Activated CD4-positive, alpha-beta memory T cell treated with anti-CD3 and anti-CD28 coated beads, Interleukin-2, amount 10 ng/mL, durations not matched to agents 7 days and 5 days (primary cell): Measurements from ENCODE around the gene OTOP2. TPM values are rescaled to one million over a fixed set of nuclear protein-coding genes. Genes with fewer than 3 reads are reported as not detected.
"Not testable (repeated sequence)": the region's sequence is repeated elsewhere in the genome, so short reads cannot be mapped to it uniquely, and the experiment has no call there.

ENCODE experiments used
- CTCF ChIA-PET: fragments of 350-600 bp; sonication (Branson Sonifier 250); formaldehyde crosslinking; loops from one replicate; lab custom pipeline; 2021; ENCODE audit warnings: antibody characterized with exemption, inconsistent platforms; lab: Charles Lee
- POLR2A ChIA-PET: fragments of 350-600 bp; sonication (Branson Sonifier 250); formaldehyde crosslinking; loops from one replicate; lab custom pipeline; 2021; ENCODE audit warnings: antibody characterized with exemption; lab: Charles Lee
- DNase-seq: peaks from one replicate; pipeline ENCODE4 v3.0.0-alpha.2; 2020
- H3K27ac Mint-ChIP-seq: one replicate; pipeline ENCODE4 v1.8.0; 2021; ENCODE audit warnings: mild to moderate bottlenecking, mixed read lengths
- H3K27me3 Mint-ChIP-seq: one replicate; pipeline ENCODE4 v1.8.0; 2021; ENCODE audit warnings: mixed read lengths
- H3K36me3 Mint-ChIP-seq: one replicate; pipeline ENCODE4 v1.8.0; 2021; ENCODE audit warnings: low read depth, mixed read lengths
- H3K4me1 Mint-ChIP-seq: one replicate; pipeline ENCODE4 v1.8.0; 2021; ENCODE audit warnings: mixed read lengths
- H3K4me3 Mint-ChIP-seq: one replicate; pipeline ENCODE4 v1.8.0; 2021; ENCODE audit warnings: mild to moderate bottlenecking, mixed read lengths
- H3K9me3 Mint-ChIP-seq: one replicate; pipeline ENCODE4 v1.8.0; 2021; ENCODE audit warnings: mixed read lengths
- total RNA-seq, 2 experiments: library from RNA; stranded (reverse); gene quantifications; one replicate each; pipeline ENCODE4 v1.2.3, GENCODE V29; 2021

Gene OTOP2
- total RNA-seq, 2 experiments from 2014 or later = not detected

DNA sequence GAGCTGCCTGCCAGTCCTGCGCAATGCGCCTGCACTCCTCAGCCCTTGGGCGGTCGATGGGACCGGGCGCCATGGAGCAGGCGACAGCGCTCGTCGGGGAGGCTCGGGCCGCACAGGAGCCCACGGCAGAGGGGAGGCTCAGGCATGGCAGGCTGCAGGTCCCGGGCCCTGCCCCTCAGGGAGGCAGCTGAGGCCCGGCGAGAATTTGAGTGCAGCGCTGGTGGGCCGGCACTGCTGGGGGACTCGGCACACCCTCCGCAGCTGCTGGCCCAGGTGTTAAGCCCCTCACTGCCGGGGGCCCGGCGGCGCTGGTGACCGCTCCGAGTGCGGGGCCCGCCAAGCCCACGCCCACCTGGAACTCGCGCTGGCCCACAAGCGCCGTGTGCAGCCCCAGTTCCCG, 17.1 kb upstream of the OTOP2 start:
- Mint-ChIP-seq H3K4me3 (no peak overlapping the region), H3K9me3 (no peaks in the 10 kb centered on the region), H3K27ac (no peak overlapping the region), H3K36me3 (no peaks in the 10 kb centered on the region), H3K4me1 (no peaks in the 10 kb centered on the region), H3K27me3 (peaks cover 6% of the 10 kb centered on the region)
- no peak for DNase-seq
- POLR2A ChIA-PET = interaction anchor here (1.6 kb wide), 1 partner anchor 34 kb away, joined by 4 read pairs; the partner anchor contains the start of gene FDXR
- CTCF ChIA-PET = interaction anchor here (1.1 to 1.7 kb wide), 2 partner anchors 54 to 198 kb away, joined by 3 to 5 read pairs; no protein-coding TSS in a partner anchor

DNA sequence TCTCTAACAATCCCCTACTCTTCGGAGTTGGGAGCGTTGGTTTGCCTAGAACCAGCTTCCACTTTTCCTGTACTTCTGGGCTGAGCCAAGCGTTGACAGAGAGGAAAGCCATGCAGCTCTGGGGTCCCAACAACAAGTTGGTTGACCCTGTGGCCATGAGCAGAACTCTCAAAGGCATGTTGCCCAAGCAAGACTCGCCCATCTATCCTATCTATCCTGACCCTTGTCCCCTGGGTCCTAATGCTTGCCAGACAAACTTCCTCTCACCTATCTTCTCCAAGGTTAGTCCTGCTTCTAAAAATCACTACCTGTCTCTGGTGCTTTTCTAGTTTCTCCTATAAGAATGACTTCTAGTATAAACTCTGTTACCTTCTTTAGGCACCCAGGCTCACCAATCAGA, 15.0 kb upstream of the OTOP2 start:
- H3K4me3 Mint-ChIP-seq, H3K4me1 Mint-ChIP-seq, H3K36me3 Mint-ChIP-seq, H3K27ac Mint-ChIP-seq, DNase-seq, POLR2A ChIA-PET, H3K27me3 Mint-ChIP-seq, H3K9me3 Mint-ChIP-seq: not testable (repeated sequence)
- CTCF ChIA-PET = interaction anchor here (0.6 kb wide), 1 partner anchor 65 kb away, joined by 3 read pairs; no protein-coding TSS in a partner anchor

DNA sequence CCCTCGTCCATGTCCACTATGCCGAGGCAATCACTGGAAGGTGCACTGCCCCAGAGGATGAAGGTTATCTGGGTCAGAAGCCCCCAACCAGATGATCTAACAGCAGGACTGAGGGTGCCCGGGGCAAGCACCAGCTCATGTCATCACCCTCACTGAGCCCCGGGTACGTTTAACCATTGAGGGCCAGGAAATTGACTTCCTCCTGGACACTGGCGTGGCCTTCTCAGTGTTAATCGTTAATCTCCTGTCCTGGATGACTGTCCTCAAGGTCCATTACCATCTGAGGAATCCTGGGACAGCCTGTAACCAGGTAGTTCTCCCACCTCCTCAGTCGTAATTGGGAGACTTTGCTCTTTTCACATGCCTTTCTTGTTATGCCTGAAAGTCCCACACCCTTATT, 12.7 kb upstream of the OTOP2 start:
- H3K27ac Mint-ChIP-seq, H3K36me3 Mint-ChIP-seq, H3K9me3 Mint-ChIP-seq, DNase-seq, CTCF ChIA-PET, H3K27me3 Mint-ChIP-seq, H3K4me1 Mint-ChIP-seq, H3K4me3 Mint-ChIP-seq, POLR2A ChIA-PET: not testable (repeated sequence)

DNA sequence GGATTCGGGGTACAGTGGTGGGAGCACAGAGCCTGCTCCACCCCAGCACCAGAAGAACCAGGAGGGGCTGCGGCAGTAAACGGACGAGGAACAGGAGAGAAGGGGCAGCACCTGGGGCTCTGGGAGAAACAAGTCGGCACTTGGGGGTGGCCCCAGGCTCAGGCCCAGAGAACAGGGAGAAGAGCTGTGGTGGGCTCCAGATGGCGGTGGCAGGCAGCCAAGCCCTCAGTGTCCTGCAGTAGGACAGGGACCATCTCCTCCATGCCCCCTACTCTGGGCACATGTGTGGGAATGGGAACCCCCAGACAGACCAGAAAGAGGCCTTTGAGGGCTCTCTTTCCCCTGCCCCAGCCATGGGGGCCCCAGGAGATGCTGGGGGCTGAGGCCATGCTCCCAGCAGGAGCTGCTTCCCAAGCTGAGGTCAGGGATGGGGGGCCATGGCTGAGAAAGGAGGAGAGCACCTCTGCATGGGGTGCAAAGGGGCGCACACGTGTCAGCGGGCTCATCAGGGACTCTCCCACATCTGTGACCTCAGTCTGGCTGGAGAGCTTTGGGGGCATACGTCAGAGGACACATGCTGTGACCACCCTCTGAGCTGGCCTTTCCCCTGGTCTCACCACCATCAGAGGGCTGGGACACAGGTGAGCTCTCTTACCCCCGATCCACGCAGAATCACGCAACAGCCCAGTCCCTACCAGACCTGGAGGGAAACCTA, 7.8 kb upstream of the OTOP2 start:
- Mint-ChIP-seq H3K4me1 (no peaks in the 10 kb centered on the region), H3K9me3 (no peaks in the 10 kb centered on the region), H3K27me3 (peaks cover 19% of the 10 kb centered on the region), H3K36me3 (no peaks in the 10 kb centered on the region), H3K4me3 (no peak overlapping the region), H3K27ac (no peak overlapping the region)
- ChIA-PET POLR2A (no interaction called here), CTCF (no interaction called here)
- no peak for DNase-seq

DNA sequence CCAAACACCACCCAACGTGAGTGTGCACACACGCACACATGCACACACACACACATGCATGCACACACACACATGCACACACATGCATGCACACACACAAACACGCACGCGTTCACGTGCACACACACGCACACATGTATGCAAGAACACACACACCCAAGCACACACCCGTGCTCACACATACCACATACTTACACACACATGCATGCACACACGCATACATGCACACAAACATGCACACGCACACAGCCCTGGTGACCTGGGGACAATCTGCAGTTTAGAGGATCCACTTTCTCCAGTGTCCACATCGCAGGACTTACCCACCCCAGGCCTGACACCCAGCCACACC, 7.2 kb upstream of the OTOP2 start:
- Mint-ChIP-seq H3K4me3 (no peak overlapping the region), H3K36me3 (no peaks in the 10 kb centered on the region), H3K9me3 (no peaks in the 10 kb centered on the region), H3K27me3 (peaks cover 21% of the 10 kb centered on the region), H3K4me1 (no peaks in the 10 kb centered on the region), H3K27ac (no peak overlapping the region)
- no peak for DNase-seq
- CTCF ChIA-PET = no interaction called here
- POLR2A ChIA-PET = no interaction called here

DNA sequence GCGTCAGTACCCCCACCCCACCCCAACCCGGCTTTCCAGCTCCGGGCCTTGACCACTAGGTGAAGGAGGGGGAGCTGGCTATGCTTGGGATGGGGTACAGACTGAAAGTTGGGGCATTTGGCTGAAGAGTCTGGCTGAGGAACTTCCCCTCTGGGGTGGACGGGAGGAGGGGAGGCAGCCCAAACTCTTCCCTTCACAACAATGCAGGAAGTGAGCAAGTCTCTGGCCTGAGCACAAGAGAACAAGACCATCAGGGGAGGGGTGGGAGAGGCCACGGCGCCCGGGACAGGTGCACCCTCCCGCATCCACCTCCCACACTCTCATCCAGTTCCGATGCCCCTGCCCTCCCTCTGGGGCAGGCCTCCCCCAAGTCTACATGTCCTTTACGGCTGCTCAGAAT, 6.6 kb upstream of the OTOP2 start:
- POLR2A ChIA-PET = no interaction called here
- Mint-ChIP-seq H3K4me3 (no peak overlapping the region), H3K36me3 (no peaks in the 10 kb centered on the region), H3K9me3 (no peaks in the 10 kb centered on the region), H3K4me1 (no peaks in the 10 kb centered on the region), H3K27ac (no peak overlapping the region), H3K27me3 (peaks cover 23% of the 10 kb centered on the region)
- DNase-seq = no peak
- CTCF ChIA-PET = no interaction called here

DNA sequence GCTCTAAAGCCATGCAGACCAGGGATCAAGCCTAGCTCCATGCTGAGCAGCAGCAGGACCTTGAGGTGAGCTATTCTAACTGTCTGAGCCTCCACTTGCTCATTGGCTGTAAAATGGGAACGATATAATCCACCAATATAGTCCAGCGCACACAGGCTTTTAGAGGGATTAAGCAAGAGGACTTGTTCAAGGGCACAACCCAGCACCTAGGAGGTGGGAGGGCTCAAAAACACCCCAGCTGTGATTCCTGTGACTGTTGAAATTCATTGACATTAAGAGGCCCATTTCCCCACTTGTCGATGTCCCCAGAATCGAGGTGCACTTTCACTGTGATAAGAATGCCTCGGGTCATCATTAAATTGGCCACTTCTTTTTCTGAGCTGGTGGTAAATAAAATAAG, 5.2 kb upstream of the OTOP2 start:
- CTCF ChIA-PET = interaction anchor here (3.3 kb wide), 1 partner anchor 43 kb away, joined by 16 read pairs; no protein-coding TSS in a partner anchor
- H3K27ac Mint-ChIP-seq = no peak overlapping the region
- H3K4me3 Mint-ChIP-seq = no peak overlapping the region
- peaks cover 30% of the 10 kb centered on the region for H3K27me3 Mint-ChIP-seq
- no peaks in the 10 kb centered on the region for H3K4me1 Mint-ChIP-seq
- POLR2A ChIA-PET = no interaction called here
- DNase-seq = no peak
- no peaks in the 10 kb centered on the region for H3K9me3 Mint-ChIP-seq
- H3K36me3 Mint-ChIP-seq = no peaks in the 10 kb centered on the region

DNA sequence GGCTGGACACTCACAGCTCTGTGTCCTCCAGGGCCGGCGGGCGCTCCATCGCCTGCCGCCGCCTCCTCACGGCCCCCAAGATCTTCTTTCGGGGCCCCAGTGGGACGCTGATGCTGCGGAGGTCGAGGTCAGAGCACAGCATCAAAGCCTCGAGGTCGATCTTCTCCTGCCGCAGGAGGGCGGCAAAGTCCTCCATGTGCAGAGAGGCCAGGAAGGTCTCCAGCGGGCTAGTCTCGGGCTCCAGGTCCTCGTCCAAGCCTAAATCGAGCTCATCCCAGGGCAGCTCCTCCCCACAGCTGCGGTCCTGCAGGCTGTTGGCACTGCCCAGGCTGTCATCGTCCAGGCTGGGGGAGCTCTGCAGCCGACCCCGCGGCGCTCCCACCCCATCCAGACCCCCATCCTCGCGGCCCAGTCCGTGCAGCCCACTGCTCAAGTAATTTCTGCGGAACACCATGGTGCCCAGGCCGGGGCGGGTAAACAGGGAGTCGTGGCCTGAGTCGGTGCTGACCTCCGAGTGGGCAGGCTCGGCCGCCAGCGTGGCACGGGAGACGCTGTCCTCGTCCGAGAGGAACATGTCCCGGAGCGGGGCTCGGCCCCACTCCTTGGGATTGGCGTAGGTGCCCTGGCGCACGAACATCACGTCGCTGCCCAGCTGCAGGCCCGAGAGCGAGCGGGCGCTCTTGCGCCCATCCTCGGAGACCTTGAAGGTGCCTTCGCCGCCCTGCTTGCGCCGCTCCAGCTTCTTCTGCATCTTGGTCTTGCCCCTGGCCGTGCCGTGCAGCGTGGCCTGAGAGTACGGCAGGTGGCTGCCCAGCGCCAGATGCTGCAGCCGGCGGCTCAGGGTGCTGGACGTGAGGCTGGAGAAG, 4.4 kb upstream of the OTOP2 start:
- Mint-ChIP-seq H3K9me3 (no peaks in the 10 kb centered on the region), H3K4me1 (peaks cover 3% of the 10 kb centered on the region), H3K4me3 (no peak overlapping the region), H3K27me3 (peaks cover 33% of the 10 kb centered on the region), H3K36me3 (no peaks in the 10 kb centered on the region), H3K27ac (no peak overlapping the region)
- no peak for DNase-seq
- CTCF ChIA-PET = interaction anchor here (1.3 to 3.3 kb wide), 3 partner anchors 38 to 68 kb away, joined by 3 to 16 read pairs (median 6); partner anchors contain the start of gene CDR2L
- POLR2A ChIA-PET = interaction anchor here (1.1 kb wide), 1 partner anchor 41 kb away, joined by 3 read pairs; no protein-coding TSS in a partner anchor

DNA sequence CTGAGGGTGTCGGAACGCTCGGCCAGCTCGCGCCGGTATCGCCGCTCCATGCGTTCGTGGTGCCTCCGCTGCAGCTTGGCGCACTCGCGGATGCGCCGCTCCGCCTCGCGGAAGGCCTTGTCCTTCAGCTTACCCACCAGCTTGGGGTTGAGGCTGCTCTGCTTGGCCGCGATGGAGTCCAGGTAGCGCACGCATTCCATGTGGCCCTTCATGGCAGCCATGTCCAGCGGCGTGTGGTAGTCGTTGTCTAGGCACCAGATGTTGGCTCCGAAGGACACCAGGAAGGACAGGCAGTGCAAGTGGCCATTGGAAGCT, 3.8 kb upstream of the OTOP2 start:
- Mint-ChIP-seq H3K36me3 (no peaks in the 10 kb centered on the region), H3K9me3 (no peaks in the 10 kb centered on the region), H3K4me3 (no peak overlapping the region), H3K27ac (no peak overlapping the region), H3K4me1 (peaks cover 3% of the 10 kb centered on the region), H3K27me3 (peaks cover 39% of the 10 kb centered on the region)
- ChIA-PET POLR2A (interaction anchor here (1.1 to 1.2 kb wide), 2 partner anchors 40 to 341 kb away, joined by 3 read pairs; partner anchors contain the start of genes GGA3 and MRPS7), CTCF (interaction anchor here (1.3 to 3.3 kb wide), 3 partner anchors 38 to 67 kb away, joined by 3 to 16 read pairs (median 6); partner anchors contain the start of gene CDR2L)
- no peak for DNase-seq

DNA sequence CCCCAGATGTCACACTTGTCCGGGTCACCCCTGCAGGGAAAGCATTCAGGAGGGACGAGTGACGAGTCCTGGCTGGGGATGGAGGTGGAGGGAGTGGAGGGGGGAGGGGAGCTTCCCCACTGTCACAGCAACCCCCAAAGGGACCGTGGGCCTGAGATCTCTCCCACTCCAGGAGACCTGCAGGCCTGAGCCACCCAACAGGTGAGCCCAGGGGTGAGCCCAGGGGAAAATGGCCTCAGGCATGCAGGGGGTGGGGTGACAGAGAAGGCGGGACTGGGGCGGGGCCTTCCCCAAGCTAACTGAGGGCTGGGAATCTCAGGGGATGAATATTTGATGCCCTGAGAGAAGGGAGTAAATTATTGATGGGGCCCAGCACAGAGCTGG, 3.4 kb upstream of the OTOP2 start:
- H3K9me3 Mint-ChIP-seq = no peaks in the 10 kb centered on the region
- DNase-seq = no peak
- no peaks in the 10 kb centered on the region for H3K36me3 Mint-ChIP-seq
- CTCF ChIA-PET = interaction anchor here (1.3 to 3.3 kb wide), 3 partner anchors 37 to 67 kb away, joined by 3 to 16 read pairs (median 6); partner anchors contain the start of gene CDR2L
- peaks cover 3% of the 10 kb centered on the region for H3K4me1 Mint-ChIP-seq
- POLR2A ChIA-PET = interaction anchor here (1.1 to 1.2 kb wide), 2 partner anchors 40 to 341 kb away, joined by 3 read pairs; partner anchors contain the start of genes GGA3 and MRPS7
- no peak overlapping the region for H3K4me3 Mint-ChIP-seq
- H3K27me3 Mint-ChIP-seq = peaks cover 43% of the 10 kb centered on the region
- no peak overlapping the region for H3K27ac Mint-ChIP-seq

DNA sequence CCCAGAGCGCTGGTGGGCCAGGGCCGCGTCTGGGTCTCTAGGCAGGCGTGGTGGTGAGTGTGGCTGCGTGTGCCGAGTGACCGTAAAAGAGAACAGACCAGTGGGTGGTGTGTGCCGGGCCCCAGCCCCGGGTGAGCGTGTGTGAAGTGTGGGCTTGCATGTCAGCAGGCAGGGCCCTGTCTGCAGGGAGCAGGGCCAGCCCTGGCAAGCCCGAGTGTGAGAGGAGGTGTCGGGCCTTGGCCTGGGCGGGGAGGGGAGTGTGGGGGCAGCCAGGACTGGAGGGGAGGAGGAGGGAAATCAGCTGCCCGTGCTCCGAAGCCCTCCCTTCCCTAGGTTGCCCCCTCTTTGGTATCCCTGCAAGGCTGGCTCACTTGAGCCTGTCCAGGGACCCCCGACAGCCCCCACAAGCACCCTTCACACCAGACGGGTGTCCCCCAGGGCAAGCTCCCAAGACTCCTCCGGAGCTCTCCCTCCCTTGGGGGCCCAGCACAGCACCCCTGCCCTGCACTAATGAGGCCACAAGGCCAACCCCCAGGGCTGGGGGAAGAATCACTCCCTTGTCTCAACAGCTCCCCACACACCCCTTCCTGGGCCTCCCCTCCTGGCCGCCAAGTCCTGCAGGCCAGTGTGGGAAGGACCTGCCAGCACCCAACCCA, 2.9 kb upstream of the OTOP2 start:
- H3K9me3 Mint-ChIP-seq = no peaks in the 10 kb centered on the region
- no peak overlapping the region for H3K4me3 Mint-ChIP-seq
- no peak for DNase-seq
- H3K36me3 Mint-ChIP-seq = no peaks in the 10 kb centered on the region
- no peak overlapping the region for H3K27ac Mint-ChIP-seq
- POLR2A ChIA-PET = interaction anchor here (1.1 to 1.2 kb wide), 2 partner anchors 40 to 340 kb away, joined by 3 read pairs; partner anchors contain the start of genes GGA3 and MRPS7
- H3K4me1 Mint-ChIP-seq = peaks cover 3% of the 10 kb centered on the region
- peaks cover 46% of the 10 kb centered on the region for H3K27me3 Mint-ChIP-seq
- CTCF ChIA-PET = interaction anchor here (0.6 to 3.3 kb wide), 3 partner anchors 37 to 1544 kb away, joined by 4 to 16 read pairs (median 6); no protein-coding TSS in a partner anchor

DNA sequence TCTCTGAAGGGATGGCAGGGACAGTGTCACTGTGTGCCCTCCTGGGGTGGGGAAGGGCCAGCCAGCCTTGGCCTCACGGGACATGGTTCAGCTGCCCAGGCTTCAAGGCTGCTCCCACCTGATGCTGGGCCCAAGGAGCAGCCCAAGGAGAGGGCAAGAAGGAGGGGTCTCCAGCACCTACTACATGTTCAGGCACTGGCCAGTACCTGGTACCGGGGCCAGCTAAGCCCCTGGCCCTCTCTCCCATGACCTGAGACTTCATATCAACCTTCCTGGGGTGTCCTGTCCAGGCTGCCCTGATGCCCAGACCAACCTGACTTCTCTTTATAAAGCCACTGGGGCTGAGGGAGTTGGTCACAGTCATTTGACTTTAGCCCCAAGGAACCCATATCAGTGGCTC, 2.3 kb upstream of the OTOP2 start:
- peaks cover 49% of the 10 kb centered on the region for H3K27me3 Mint-ChIP-seq
- POLR2A ChIA-PET = interaction anchor here (1.2 kb wide), 1 partner anchor 340 kb away, joined by 3 read pairs; the partner anchor contains the start of genes GGA3 and MRPS7
- H3K9me3 Mint-ChIP-seq = no peaks in the 10 kb centered on the region
- H3K27ac Mint-ChIP-seq = no peak overlapping the region
- no peaks in the 10 kb centered on the region for H3K36me3 Mint-ChIP-seq
- H3K4me3 Mint-ChIP-seq = no peak overlapping the region
- DNase-seq = no peak
- H3K4me1 Mint-ChIP-seq = peaks cover 3% of the 10 kb centered on the region
- CTCF ChIA-PET = interaction anchor here (0.6 to 3.3 kb wide), 2 partner anchors 40 to 1544 kb away, joined by 4 to 16 read pairs; no protein-coding TSS in a partner anchor
